ENCODE data around the gene PPFIA2. TPM values are rescaled to one million over a fixed set of nuclear protein-coding genes. Genes with fewer than 3 reads are reported as not detected.

The PPFIA2 gene
- polyA plus RNA-seq, 1 donor from 2014 or later = 65.3 TPM

GRCh38 chr12:81626406-81626805 lies 132.7 kb downstream of the PPFIA2 start:
- no peaks in the 10 kb centered on the region for H3K27me3 ChIP-seq (ENCODE audit: insufficient read depth, low read depth, low read length)
- TF ChIP-seq POLR2AphosphoS5 (IDR thresholded peaks at IDR 0.05) = no peak
- no peak for TF ChIP-seq EP300 (conservative IDR thresholded peaks at IDR 0.05; ENCODE audit: poor library complexity, severe bottlenecking)
- no peak for TF ChIP-seq TAF1 (IDR thresholded peaks at IDR 0.05; ENCODE audit: low read depth)
- TF ChIP-seq REST (IDR thresholded peaks at IDR 0.05; ENCODE audit: borderline replicate concordance) = no peak
- no peak for TF ChIP-seq SMC3 (conservative IDR thresholded peaks at IDR 0.05; ENCODE audit: poor library complexity)
- no peak for TF ChIP-seq CTCF (IDR thresholded peaks at IDR 0.05; ENCODE audit: poor library complexity, severe bottlenecking)
- no peak for TF ChIP-seq RAD21 (conservative IDR thresholded peaks at IDR 0.05)
- TF ChIP-seq MXI1 (conservative IDR thresholded peaks at IDR 0.05; ENCODE audit: poor library complexity, severe bottlenecking) = no peak
- TF ChIP-seq EZH2 (IDR thresholded peaks at IDR 0.05; ENCODE audit: borderline replicate concordance, insufficient read depth, low read length, poor library complexity, severe bottlenecking) = no peak
- H3F3A ChIP-seq (ENCODE audit: insufficient read depth, low read length, poor library complexity, severe bottlenecking) = no peaks in the 10 kb centered on the region
- no peaks in the 10 kb centered on the region for H3K79me2 ChIP-seq (replicated peaks; ENCODE audit: insufficient read depth, low read length)
- H3K9me2 ChIP-seq (ENCODE audit: insufficient read depth, low read length) = no peaks in the 10 kb centered on the region
- no peak overlapping the region for H3K9ac ChIP-seq (ENCODE audit: low read length)
- no peak overlapping the region for H2AFZ ChIP-seq (ENCODE audit: low read depth, low read length)
- no peak overlapping the region for H3K27ac ChIP-seq (ENCODE audit: low read length)
- H3K4me2 ChIP-seq (ENCODE audit: low read length) = no peak overlapping the region
- H3K36me3 ChIP-seq (ENCODE audit: insufficient read depth, low read length) = no peaks in the 10 kb centered on the region
- H3K9me3 ChIP-seq (ENCODE audit: low read length) = no peaks in the 10 kb centered on the region
- no peak overlapping the region for H3K4me3 ChIP-seq (ENCODE audit: low read length)
- no peaks in the 10 kb centered on the region for H4K20me1 ChIP-seq (ENCODE audit: insufficient read depth)

- Histone ChIP-seq H3K27me3 (ENCODE audit: insufficient read depth, low read depth, low read length) (no peaks in the 10 kb centered on the region), H3K9me2 (ENCODE audit: insufficient read depth, low read length) (no peaks in the 10 kb centered on the region), H3K4me2 (ENCODE audit: low read length) (no peak overlapping the region), H3K9ac (ENCODE audit: low read length) (no peak overlapping the region), H4K20me1 (ENCODE audit: insufficient read depth) (no peaks in the 10 kb centered on the region), H3K27ac (ENCODE audit: low read length) (no peak overlapping the region), H2AFZ (ENCODE audit: low read depth, low read length) (no peak overlapping the region), H3K9me3 (ENCODE audit: low read length) (no peaks in the 10 kb centered on the region), H3K36me3 (ENCODE audit: insufficient read depth, low read length) (no peaks in the 10 kb centered on the region), H3K4me3 (ENCODE audit: low read length) (no peak overlapping the region), H3F3A (ENCODE audit: insufficient read depth, low read length, poor library complexity, severe bottlenecking) (no peaks in the 10 kb centered on the region), H3K79me2 (replicated peaks; ENCODE audit: insufficient read depth, low read length) (no peaks in the 10 kb centered on the region)
- TF ChIP-seq MXI1 (conservative IDR thresholded peaks at IDR 0.05; ENCODE audit: poor library complexity, severe bottlenecking) (no peak), EP300 (conservative IDR thresholded peaks at IDR 0.05; ENCODE audit: poor library complexity, severe bottlenecking) (no peak), CTCF (IDR thresholded peaks at IDR 0.05; ENCODE audit: poor library complexity, severe bottlenecking) (no peak), POLR2AphosphoS5 (IDR thresholded peaks at IDR 0.05) (no peak), RAD21 (conservative IDR thresholded peaks at IDR 0.05) (no peak), TAF1 (IDR thresholded peaks at IDR 0.05; ENCODE audit: low read depth) (no peak), REST (IDR thresholded peaks at IDR 0.05; ENCODE audit: borderline replicate concordance) (no peak), EZH2 (IDR thresholded peaks at IDR 0.05; ENCODE audit: borderline replicate concordance, insufficient read depth, low read length, poor library complexity, severe bottlenecking) (no peak), SMC3 (conservative IDR thresholded peaks at IDR 0.05; ENCODE audit: poor library complexity) (no peak)
Observed at GRCh38 chr12:81617915-81618314, 141.2 kb downstream of the PPFIA2 start.

All from neural cell (in vitro differentiated cells).